HEK293 (cell line): ENCODE measurements around the gene MBOAT2.

Experiments
- CTCF ChIA-PET: fragments of 350-600 bp; formaldehyde crosslinking; extraction: SDS; loops from one replicate; lab custom pipeline; 2021; ENCODE audit warnings: antibody characterized with exemption; lab: Yijun Ruan, JAX
- POLR2A ChIA-PET: fragments of 300-600 bp; formaldehyde crosslinking; extraction: SDS; loops from one replicate; lab custom pipeline; 2020; ENCODE audit warnings: antibody characterized with exemption, inconsistent platforms; lab: Yijun Ruan, JAX
- H3K27ac ChIP-seq: fragments of 200-500 bp; sonication (Bioruptor generic); 2 replicates; pipeline ENCODE4 v1.5.1; 2014; ENCODE audit warnings: low read depth, low read length, control low read depth, inconsistent platforms; ENCODE audit errors: extremely low read depth
- H3K36me3 ChIP-seq, 2 experiments: fragments of 200-500 bp in 1 of 2; sonication (Bioruptor generic) in 1 of 2; 1 replicate in 1 of 2; 2 replicates in 1 of 2; pipeline ENCODE4 v1.5.1; 2014 to 2017; ENCODE audit warnings: inconsistent platforms in 2 of 2, low read length in 2 of 2; ENCODE audit not compliant: control insufficient read depth in 2 of 2, insufficient read depth in 1 of 2
- H3K4me1 ChIP-seq: fragments of 200-500 bp; sonication (Bioruptor generic); 2 replicates; pipeline ENCODE4 v1.5.1; 2014; ENCODE audit warnings: mild to moderate bottlenecking, low read length, inconsistent platforms; ENCODE audit not compliant: control insufficient read depth, insufficient read depth
- H3K4me3 ChIP-seq: 2 replicates; pipeline ENCODE4 v1.5.1; 2011; ENCODE audit warnings: low read depth, mild to moderate bottlenecking, control low read depth, low read length, moderate library complexity
- H3K9me3 ChIP-seq: fragments of 200-500 bp; sonication (Bioruptor generic); 2 replicates; pipeline ENCODE4 v1.5.1; 2014; ENCODE audit warnings: low read depth, low read length, inconsistent platforms; ENCODE audit not compliant: control insufficient read depth, insufficient read depth
- CTCF ChIP-seq: fragments of 450-650 bp; formaldehyde crosslinking; IDR thresholded peaks from 2 replicates; pipeline ENCODE4 v1.5.1; 2016; ENCODE audit warnings: missing biosample characterization, missing genetic modification characterization
- FEZF1 ChIP-seq: fragments of 450-650 bp; formaldehyde crosslinking; IDR thresholded peaks from 2 replicates; pipeline ENCODE4 v1.5.1; 2016; ENCODE audit warnings: missing biosample characterization, missing genetic modification characterization
- GLI2 ChIP-seq: fragments of 450-650 bp; formaldehyde crosslinking; IDR thresholded peaks from 2 replicates; pipeline ENCODE4; 2017; ENCODE audit warnings: missing biosample characterization, missing genetic modification characterization, low read depth, borderline replicate concordance
- GLIS2 ChIP-seq: fragments of 450-650 bp; formaldehyde crosslinking; IDR thresholded peaks from 2 replicates; pipeline ENCODE4 v1.5.1; 2016; ENCODE audit warnings: missing biosample characterization, missing genetic modification characterization
- MEIS1 ChIP-seq: sonication (generic); formaldehyde crosslinking; IDR thresholded peaks from 2 replicates; pipeline ENCODE4 v1.8.1; 2022; ENCODE audit warnings: missing genetic modification reagents, mild to moderate bottlenecking, borderline replicate concordance
- PRDM4 ChIP-seq: fragments of 450-650 bp; formaldehyde crosslinking; IDR thresholded peaks from 2 replicates; pipeline ENCODE4 v1.5.1; 2017; ENCODE audit warnings: missing biosample characterization, missing genetic modification characterization
- PRDM6 ChIP-seq: fragments of 450-650 bp; formaldehyde crosslinking; IDR thresholded peaks from 2 replicates; pipeline ENCODE4 v1.5.1; 2017; ENCODE audit warnings: missing biosample characterization, missing genetic modification characterization
- REPIN1 ChIP-seq: fragments of 450-650 bp; formaldehyde crosslinking; IDR thresholded peaks from 2 replicates; pipeline ENCODE4 v1.5.1; 2017; ENCODE audit warnings: missing biosample characterization, missing genetic modification characterization, low read depth
- SCRT1 ChIP-seq: fragments of 450-650 bp; formaldehyde crosslinking; IDR thresholded peaks from 2 replicates; pipeline ENCODE4 v1.5.1; 2016; ENCODE audit warnings: missing biosample characterization, missing genetic modification characterization, borderline replicate concordance
- SCRT2 ChIP-seq: fragments of 450-650 bp; formaldehyde crosslinking; IDR thresholded peaks from 2 replicates; pipeline ENCODE4 v1.5.1; 2016; ENCODE audit warnings: missing biosample characterization, missing genetic modification characterization
- SP7 ChIP-seq: fragments of 450-650 bp; formaldehyde crosslinking; IDR thresholded peaks from 2 replicates; pipeline ENCODE4 v1.5.1; 2016; ENCODE audit warnings: missing biosample characterization, missing genetic modification characterization
- YY1 ChIP-seq: fragments of 450-650 bp; formaldehyde crosslinking; IDR thresholded peaks from 2 replicates; pipeline ENCODE4 v1.5.1; 2018; ENCODE audit warnings: missing biosample characterization, missing genetic modification characterization
- ZBTB20 ChIP-seq: fragments of 450-650 bp; formaldehyde crosslinking; IDR thresholded peaks from 2 replicates; pipeline ENCODE4 v1.5.1; 2016; ENCODE audit warnings: missing biosample characterization, missing genetic modification characterization
- ZBTB7A ChIP-seq: fragments of 450-650 bp; formaldehyde crosslinking; IDR thresholded peaks from 2 replicates; pipeline ENCODE4 v1.5.1; 2016; ENCODE audit warnings: low read depth, missing biosample characterization, missing genetic modification characterization
- ZBTB8A ChIP-seq: fragments of 450-650 bp; formaldehyde crosslinking; IDR thresholded peaks from 2 replicates; pipeline ENCODE4 v1.5.1; 2016; ENCODE audit warnings: missing biosample characterization, missing genetic modification characterization
- ZNF121 ChIP-seq: fragments of 450-650 bp; formaldehyde crosslinking; IDR thresholded peaks from 2 replicates; pipeline ENCODE4 v1.5.1; 2016; ENCODE audit warnings: missing biosample characterization, missing genetic modification characterization
- ZNF169 ChIP-seq: fragments of 450-650 bp; formaldehyde crosslinking; IDR thresholded peaks from 2 replicates; pipeline ENCODE4 v1.5.1; 2016; ENCODE audit warnings: missing biosample characterization, missing genetic modification characterization
- ZNF366 ChIP-seq: fragments of 450-650 bp; formaldehyde crosslinking; conservative IDR thresholded peaks from 2 replicates; pipeline ENCODE4 v1.5.1; 2016; ENCODE audit warnings: missing biosample characterization, missing genetic modification characterization
- ZNF488 ChIP-seq: fragments of 450-650 bp; formaldehyde crosslinking; IDR thresholded peaks from 2 replicates; pipeline ENCODE4 v1.5.1; 2016; ENCODE audit warnings: missing biosample characterization, missing genetic modification characterization
- ZNF529 ChIP-seq: fragments of 450-650 bp; formaldehyde crosslinking; IDR thresholded peaks from 2 replicates; pipeline ENCODE4 v1.5.1; 2017; ENCODE audit warnings: missing genetic modification characterization, missing biosample characterization; ENCODE audit not compliant: insufficient replicate concordance
- ZNF596 ChIP-seq: fragments of 450-650 bp; IDR thresholded peaks from 2 replicates; pipeline ENCODE4 v1.5.0; 2018; ENCODE audit warnings: missing biosample characterization, mild to moderate bottlenecking, missing genetic modification characterization, moderate library complexity
- ZNF692 ChIP-seq: fragments of 450-650 bp; formaldehyde crosslinking; IDR thresholded peaks from 2 replicates; pipeline ENCODE4 v1.5.1; 2016; ENCODE audit warnings: missing biosample characterization, missing genetic modification characterization
- ZNF76 ChIP-seq: fragments of 450-650 bp; formaldehyde crosslinking; IDR thresholded peaks from 2 replicates; pipeline ENCODE4; 2016; ENCODE audit warnings: low read depth, missing biosample characterization, missing genetic modification characterization, borderline replicate concordance
- ZNF777 ChIP-seq: fragments of 450-650 bp; formaldehyde crosslinking; IDR thresholded peaks from 2 replicates; pipeline ENCODE4 v1.5.1; 2017; ENCODE audit warnings: missing biosample characterization, missing genetic modification characterization, borderline replicate concordance

MBOAT2 gene

GRCh38 chr2:9003366-9003615 is 193 bp downstream of the MBOAT2 start (continued):
- no peak for TF ChIP-seq ZNF488 (tag by site-specific recombination)

GRCh38 chr2:9002637-9003365 is 683 bp downstream of the MBOAT2 start:
- peak overlapping the region; percentile 85 for H3K4me3 ChIP-seq
- H3K27ac ChIP-seq: peak overlapping the region; percentile 80
- ChIA-PET CTCF (interaction anchor here (0.8 kb wide), 1 partner anchor 135 kb away, joined by 3 read pairs; no protein-coding TSS in a partner anchor), POLR2A (interaction anchor here (0.5 to 1.4 kb wide), 7 partner anchors 16 to 894 kb away, joined by 3 to 5 read pairs (median 3); partner anchors contain the start of gene ID2)
- H3K4me1 ChIP-seq: peaks cover 21% of the 10 kb centered on the region
- H3K9me3 ChIP-seq: no peaks in the 10 kb centered on the region
- no peaks in the 10 kb centered on the region for H3K36me3 ChIP-seq
- TF ChIP-seq ZNF169 (no peak), ZNF529 (no peak), YY1 (tag by site-specific recombination) (no peak), PRDM4 (tag by site-specific recombination) (0 out of 2 replicates have a peak, but pooled peaks have one; percentile 13), REPIN1 (tag by site-specific recombination) (no peak), SCRT1 (tag by site-specific recombination) (peak; percentile 67; the same call in 1 of the 2 replicates), ZNF366 (tag by site-specific recombination) (no peak; the same call in 1 of the 2 replicates), GLIS2 (peak; percentile 79), ZNF596 (no peak), FEZF1 (tag by site-specific recombination) (peak; percentile 43), ZBTB20 (tag by site-specific recombination) (peak; percentile 73), SCRT2 (tag by site-specific recombination) (peak; percentile 97), ZNF692 (tag by site-specific recombination) (no peak), ZBTB8A (tag by site-specific recombination) (peak; percentile 93), ZNF121 (no peak), MEIS1 (CRISPR knock-in tag) (no peak), PRDM6 (tag by site-specific recombination) (no peak), CTCF (tag by site-specific recombination) (0 out of 2 replicates have a peak, but pooled peaks have one; percentile 26), GLI2 (no peak), ZNF777 (tag by site-specific recombination) (no peak), ZBTB7A (tag by site-specific recombination) (0 out of 2 replicates have a peak, but pooled peaks have one; percentile 56), SP7 (no peak), ZNF76 (peak; percentile 73; the same call in 1 of the 2 replicates)
